Measurements from ENCODE around the gene UBE2V1.

UBE2V1 gene

GRCh38 chr20:50120935-50121693 is 8.2 kb upstream of the UBE2V1 start:
- H3K27me3 ChIP-seq (ENCODE audit: control insufficient read depth, insufficient read depth, low read length), result no peaks in the 10 kb centered on the region
- H3K9ac ChIP-seq (ENCODE audit: low read length), result no peak overlapping the region
- no peaks in the 10 kb centered on the region for H3K9me3 ChIP-seq (ENCODE audit: control insufficient read depth, low read length)
- peaks cover 7% of the 10 kb centered on the region for H3K4me1 ChIP-seq (ENCODE audit: control insufficient read depth, insufficient read depth, low read length)
- H3K4me3 ChIP-seq (ENCODE audit: low read length), result no peak overlapping the region
- no peaks in the 10 kb centered on the region for H3K36me3 ChIP-seq (ENCODE audit: control insufficient read depth, insufficient read depth, low read length)

GRCh38 chr20:50118203-50118602 is 5.3 kb upstream of the UBE2V1 start:
- peaks cover 25% of the 10 kb centered on the region for H3K4me1 ChIP-seq (ENCODE audit: control insufficient read depth, insufficient read depth, low read length)

GRCh38 chr20:50116368-50116999 is 3.5 kb upstream of the UBE2V1 start:
- peak overlapping the region; percentile 64 for H3K9ac ChIP-seq (ENCODE audit: low read length)
- H3K4me1 ChIP-seq (ENCODE audit: control insufficient read depth, insufficient read depth, low read length), result peaks cover 32% of the 10 kb centered on the region
- H3K36me3 ChIP-seq (ENCODE audit: control insufficient read depth, insufficient read depth, low read length), result no peaks in the 10 kb centered on the region
- H3K9me3 ChIP-seq (ENCODE audit: control insufficient read depth, low read length), result no peaks in the 10 kb centered on the region
- peak overlapping the region; percentile 51 for H3K4me3 ChIP-seq (ENCODE audit: low read length)
- H3K27me3 ChIP-seq (ENCODE audit: control insufficient read depth, insufficient read depth, low read length), result no peaks in the 10 kb centered on the region

More at GRCh38 chr20:50118203-50118602, 5.3 kb upstream of the UBE2V1 start:
- Histone ChIP-seq H3K27me3 (ENCODE audit: control insufficient read depth, insufficient read depth, low read length) (no peaks in the 10 kb centered on the region), H3K4me3 (ENCODE audit: low read length) (no peak overlapping the region), H3K36me3 (ENCODE audit: control insufficient read depth, insufficient read depth, low read length) (no peaks in the 10 kb centered on the region), H3K9ac (ENCODE audit: low read length) (no peak overlapping the region), H3K9me3 (ENCODE audit: control insufficient read depth, low read length) (no peaks in the 10 kb centered on the region)

- peak overlapping the region; percentile 64 for H3K9ac ChIP-seq (ENCODE audit: low read length)
- no peaks in the 10 kb centered on the region for H3K27me3 ChIP-seq (ENCODE audit: control insufficient read depth, insufficient read depth, low read length)
- H3K4me1 ChIP-seq (ENCODE audit: control insufficient read depth, insufficient read depth, low read length), result peaks cover 33% of the 10 kb centered on the region
- peak overlapping the region; percentile 51 for H3K4me3 ChIP-seq (ENCODE audit: low read length)
- H3K9me3 ChIP-seq (ENCODE audit: control insufficient read depth, low read length), result no peaks in the 10 kb centered on the region
- H3K36me3 ChIP-seq (ENCODE audit: control insufficient read depth, insufficient read depth, low read length), result no peaks in the 10 kb centered on the region
Observed at GRCh38 chr20:50115591-50116367, 2.8 kb upstream of the UBE2V1 start.

- Histone ChIP-seq H3K4me3 (ENCODE audit: low read length) (peak overlapping the region; percentile 51), H3K9me3 (ENCODE audit: control insufficient read depth, low read length) (no peaks in the 10 kb centered on the region), H3K36me3 (ENCODE audit: control insufficient read depth, insufficient read depth, low read length) (no peaks in the 10 kb centered on the region), H3K27me3 (ENCODE audit: control insufficient read depth, insufficient read depth, low read length) (no peaks in the 10 kb centered on the region), H3K4me1 (ENCODE audit: control insufficient read depth, insufficient read depth, low read length) (peaks cover 39% of the 10 kb centered on the region), H3K9ac (ENCODE audit: low read length) (peak overlapping the region; percentile 64)
Observed at GRCh38 chr20:50115041-50115512, 2.1 kb upstream of the UBE2V1 start.

- no peaks in the 10 kb centered on the region for H3K27me3 ChIP-seq (ENCODE audit: control insufficient read depth, insufficient read depth, low read length)
- H3K4me3 ChIP-seq (ENCODE audit: low read length), result peak overlapping the region; percentile 61
- H3K9ac ChIP-seq (ENCODE audit: low read length), result peak overlapping the region; percentile 90
- no peaks in the 10 kb centered on the region for H3K9me3 ChIP-seq (ENCODE audit: control insufficient read depth, low read length)
- H3K36me3 ChIP-seq (ENCODE audit: control insufficient read depth, insufficient read depth, low read length), result no peaks in the 10 kb centered on the region
- H3K4me1 ChIP-seq (ENCODE audit: control insufficient read depth, insufficient read depth, low read length), result peaks cover 49% of the 10 kb centered on the region
Observed at GRCh38 chr20:50113420-50114224, 672 bp upstream of the UBE2V1 start.

GRCh38 chr20:50111829-50112495 is 988 bp downstream of the UBE2V1 start:
- Histone ChIP-seq H3K4me1 (ENCODE audit: control insufficient read depth, insufficient read depth, low read length) (peaks cover 56% of the 10 kb centered on the region), H3K36me3 (ENCODE audit: control insufficient read depth, insufficient read depth, low read length) (no peaks in the 10 kb centered on the region), H3K9ac (ENCODE audit: low read length) (peak overlapping the region; percentile 90), H3K27me3 (ENCODE audit: control insufficient read depth, insufficient read depth, low read length) (no peaks in the 10 kb centered on the region), H3K9me3 (ENCODE audit: control insufficient read depth, low read length) (no peaks in the 10 kb centered on the region), H3K4me3 (ENCODE audit: low read length) (peak overlapping the region; percentile 61)

GRCh38 chr20:50111120-50111828 is 1.7 kb downstream of the UBE2V1 start:
- peak overlapping the region; percentile 61 for H3K4me3 ChIP-seq (ENCODE audit: low read length)
- H3K4me1 ChIP-seq (ENCODE audit: control insufficient read depth, insufficient read depth, low read length), result peaks cover 56% of the 10 kb centered on the region
- no peaks in the 10 kb centered on the region for H3K9me3 ChIP-seq (ENCODE audit: control insufficient read depth, low read length)
- no peaks in the 10 kb centered on the region for H3K36me3 ChIP-seq (ENCODE audit: control insufficient read depth, insufficient read depth, low read length)
- no peaks in the 10 kb centered on the region for H3K27me3 ChIP-seq (ENCODE audit: control insufficient read depth, insufficient read depth, low read length)
- H3K9ac ChIP-seq (ENCODE audit: low read length), result peak overlapping the region; percentile 90

GRCh38 chr20:50110141-50111047 is 2.6 kb downstream of the UBE2V1 start:
- H3K27me3 ChIP-seq (ENCODE audit: control insufficient read depth, insufficient read depth, low read length), result no peaks in the 10 kb centered on the region
- H3K4me1 ChIP-seq (ENCODE audit: control insufficient read depth, insufficient read depth, low read length), result peaks cover 52% of the 10 kb centered on the region
- no peaks in the 10 kb centered on the region for H3K36me3 ChIP-seq (ENCODE audit: control insufficient read depth, insufficient read depth, low read length)
- H3K4me3 ChIP-seq (ENCODE audit: low read length), result no peak overlapping the region
- no peaks in the 10 kb centered on the region for H3K9me3 ChIP-seq (ENCODE audit: control insufficient read depth, low read length)
- H3K9ac ChIP-seq (ENCODE audit: low read length), result peak overlapping the region; percentile 11

GRCh38 chr20:50108556-50109235 is 4.3 kb downstream of the UBE2V1 start:
- no peaks in the 10 kb centered on the region for H3K27me3 ChIP-seq (ENCODE audit: control insufficient read depth, insufficient read depth, low read length)
- H3K4me3 ChIP-seq (ENCODE audit: low read length), result no peak overlapping the region
- H3K4me1 ChIP-seq (ENCODE audit: control insufficient read depth, insufficient read depth, low read length), result peaks cover 43% of the 10 kb centered on the region
- H3K9me3 ChIP-seq (ENCODE audit: control insufficient read depth, low read length), result no peaks in the 10 kb centered on the region
- H3K36me3 ChIP-seq (ENCODE audit: control insufficient read depth, insufficient read depth, low read length), result no peaks in the 10 kb centered on the region
- H3K9ac ChIP-seq (ENCODE audit: low read length), result no peak overlapping the region
